Neural cell (in vitro differentiated cells): ENCODE measurements around the gene C17orf58.

Experiments used
- CTCF ChIP-seq: fragments of 450-650 bp; IDR thresholded peaks from 2 replicates; pipeline ENCODE4 v1.5.1; 2014; ENCODE audit warnings: antibody characterized with exemption, mild to moderate bottlenecking, moderate library complexity; ENCODE audit not compliant: poor library complexity, severe bottlenecking
- EP300 ChIP-seq: fragments of 450-650 bp; conservative IDR thresholded peaks from 2 replicates; pipeline ENCODE4 v1.6.1; 2014; ENCODE audit warnings: antibody characterized with exemption, mild to moderate bottlenecking, moderate library complexity; ENCODE audit not compliant: poor library complexity, severe bottlenecking
- EZH2 ChIP-seq: fragments of 200-600, 300-800 bp; shearing (Covaris generic), sonication (generic); IDR thresholded peaks from 2 replicates; pipeline ENCODE4 v1.6.1; 2014; ENCODE audit warnings: antibody characterized with exemption, low read length, borderline replicate concordance, mild to moderate bottlenecking; ENCODE audit not compliant: insufficient read depth, poor library complexity, severe bottlenecking
- POLR2AphosphoS5 ChIP-seq: IDR thresholded peaks from 2 replicates; pipeline ENCODE4 v1.6.1; 2012
- RAD21 ChIP-seq: fragments of 450-650 bp; conservative IDR thresholded peaks from 2 replicates; pipeline ENCODE4 v1.6.1; 2014; ENCODE audit warnings: antibody characterized with exemption, mild to moderate bottlenecking, moderate library complexity
- SMC3 ChIP-seq: fragments of 450-650 bp; conservative IDR thresholded peaks from 2 replicates; pipeline ENCODE4 v1.6.1; 2014; ENCODE audit warnings: antibody characterized with exemption, mild to moderate bottlenecking, moderate library complexity; ENCODE audit not compliant: poor library complexity
- TAF1 ChIP-seq: IDR thresholded peaks from 2 replicates; pipeline ENCODE4 v1.6.1; 2012; ENCODE audit warnings: low read depth
- TF ChIP-seq, protein P1 (sequence below): IDR thresholded peaks from 2 replicates; pipeline ENCODE4 v1.6.1; 2012; ENCODE audit warnings: borderline replicate concordance

DNA sequence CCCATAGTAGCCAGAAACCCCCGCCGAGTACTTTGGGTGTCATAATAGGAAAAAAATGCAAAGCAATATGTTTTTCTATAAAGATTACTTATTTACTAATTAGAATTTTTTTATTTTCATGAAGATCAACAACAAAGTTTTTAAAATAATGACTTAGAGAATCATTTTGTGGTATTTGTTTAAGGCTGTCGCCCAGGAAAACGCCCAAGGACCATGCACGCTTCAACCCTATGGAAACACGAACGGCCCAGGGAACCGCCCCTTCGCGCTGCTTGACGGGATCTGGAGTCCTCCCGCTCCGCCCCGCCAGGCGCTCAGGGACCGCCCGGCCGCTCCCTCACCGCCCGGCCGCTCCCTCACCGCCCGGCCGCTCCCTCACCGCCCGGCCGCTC, 38.9 kb upstream of the C17orf58 start:
- TF ChIP-seq CTCF (no peak), RAD21 (no peak), POLR2AphosphoS5 (no peak), EZH2 (no peak), TAF1 (no peak), EP300 (no peak), SMC3 (no peak)
- TF ChIP-seq, protein P1, sequence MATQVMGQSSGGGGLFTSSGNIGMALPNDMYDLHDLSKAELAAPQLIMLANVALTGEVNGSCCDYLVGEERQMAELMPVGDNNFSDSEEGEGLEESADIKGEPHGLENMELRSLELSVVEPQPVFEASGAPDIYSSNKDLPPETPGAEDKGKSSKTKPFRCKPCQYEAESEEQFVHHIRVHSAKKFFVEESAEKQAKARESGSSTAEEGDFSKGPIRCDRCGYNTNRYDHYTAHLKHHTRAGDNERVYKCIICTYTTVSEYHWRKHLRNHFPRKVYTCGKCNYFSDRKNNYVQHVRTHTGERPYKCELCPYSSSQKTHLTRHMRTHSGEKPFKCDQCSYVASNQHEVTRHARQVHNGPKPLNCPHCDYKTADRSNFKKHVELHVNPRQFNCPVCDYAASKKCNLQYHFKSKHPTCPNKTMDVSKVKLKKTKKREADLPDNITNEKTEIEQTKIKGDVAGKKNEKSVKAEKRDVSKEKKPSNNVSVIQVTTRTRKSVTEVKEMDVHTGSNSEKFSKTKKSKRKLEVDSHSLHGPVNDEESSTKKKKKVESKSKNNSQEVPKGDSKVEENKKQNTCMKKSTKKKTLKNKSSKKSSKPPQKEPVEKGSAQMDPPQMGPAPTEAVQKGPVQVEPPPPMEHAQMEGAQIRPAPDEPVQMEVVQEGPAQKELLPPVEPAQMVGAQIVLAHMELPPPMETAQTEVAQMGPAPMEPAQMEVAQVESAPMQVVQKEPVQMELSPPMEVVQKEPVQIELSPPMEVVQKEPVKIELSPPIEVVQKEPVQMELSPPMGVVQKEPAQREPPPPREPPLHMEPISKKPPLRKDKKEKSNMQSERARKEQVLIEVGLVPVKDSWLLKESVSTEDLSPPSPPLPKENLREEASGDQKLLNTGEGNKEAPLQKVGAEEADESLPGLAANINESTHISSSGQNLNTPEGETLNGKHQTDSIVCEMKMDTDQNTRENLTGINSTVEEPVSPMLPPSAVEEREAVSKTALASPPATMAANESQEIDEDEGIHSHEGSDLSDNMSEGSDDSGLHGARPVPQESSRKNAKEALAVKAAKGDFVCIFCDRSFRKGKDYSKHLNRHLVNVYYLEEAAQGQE, result no peak
